Effector memory CD8-positive, alpha-beta T cell (primary cell): ENCODE measurements around the gene VARS2.
"Not testable (repeated sequence)": the region's sequence is repeated elsewhere in the genome, so short reads cannot be mapped to it uniquely, and the experiment has no call there.

ENCODE experiments used
- ATAC-seq: fragments of 150-1000 bp; cut with Tn5 transposase; replicated peaks from 2 replicates; pipeline ENCODE4 v1.10.0; 2021; ENCODE audit warnings: mild to moderate bottlenecking, moderate library complexity
- DNase-seq, 3 experiments: peaks; one replicate each; pipeline ENCODE4 v3.0.0; 2021
- H3K27ac Mint-ChIP-seq, 2 donors: one replicate each; pipeline ENCODE4 v1.8.0; 2022; ENCODE audit warnings: mild to moderate bottlenecking in 2 of 2, mixed read lengths in 2 of 2, moderate library complexity in 2 of 2
- H3K27me3 Mint-ChIP-seq, 2 donors: one replicate each; pipeline ENCODE4 v1.8.0; 2022; ENCODE audit warnings: mixed read lengths in 2 of 2
- H3K36me3 Mint-ChIP-seq: one replicate; pipeline ENCODE4 v1.8.0; 2022; ENCODE audit warnings: mild to moderate bottlenecking, moderate library complexity, mixed read lengths; ENCODE audit not compliant: insufficient read depth
- H3K4me1 Mint-ChIP-seq, 2 donors: one replicate each; pipeline ENCODE4 v1.8.0; 2022; ENCODE audit warnings: low read depth in 2 of 2, mixed read lengths in 2 of 2
- H3K4me3 Mint-ChIP-seq, 2 donors: one replicate each; pipeline ENCODE4 v1.8.0; 2022; ENCODE audit warnings: mild to moderate bottlenecking in 2 of 2, mixed read lengths in 2 of 2, moderate library complexity in 2 of 2
- H3K9me3 Mint-ChIP-seq, 2 donors: one replicate each; pipeline ENCODE4 v1.8.0; 2022; ENCODE audit warnings: mixed read lengths in 2 of 2

The VARS2 gene

DNA sequence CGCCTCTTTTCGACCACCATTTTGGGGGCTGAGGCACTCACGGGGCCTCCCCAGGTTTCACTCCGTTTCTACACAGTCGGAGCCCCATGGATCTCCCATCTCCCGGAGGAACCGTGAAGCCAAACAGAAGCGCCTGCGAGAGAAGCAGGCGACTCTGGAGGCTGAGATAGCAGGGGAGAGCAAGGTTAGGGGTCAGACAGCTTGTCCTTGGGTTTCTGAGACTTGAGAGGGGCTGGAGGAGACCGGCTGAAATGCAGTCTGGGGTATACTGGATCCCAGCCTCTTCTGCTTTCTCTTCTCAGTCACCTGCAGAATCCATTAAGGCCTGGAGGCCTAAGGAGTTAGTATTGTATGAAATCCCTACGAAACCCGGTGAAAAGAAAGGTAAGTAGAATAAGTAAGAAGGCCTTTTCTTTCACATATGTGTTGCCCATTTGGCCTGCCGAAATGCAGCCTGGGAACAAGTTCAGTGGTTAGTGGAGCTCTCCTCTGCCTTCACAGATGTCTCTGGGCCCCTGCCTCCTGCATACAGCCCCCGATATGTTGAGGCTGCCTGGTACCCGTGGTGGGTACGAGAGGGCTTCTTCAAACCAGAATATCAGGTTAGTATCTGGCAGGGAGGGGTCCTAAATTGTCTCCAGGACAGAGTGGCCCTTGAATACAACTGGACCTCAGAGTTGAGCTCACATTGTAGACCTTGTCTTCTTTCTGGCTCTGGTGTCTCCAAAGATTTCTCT, 984 bp downstream of the VARS2 start:
- H3K27me3 Mint-ChIP-seq, result no peaks in the 10 kb centered on the region
- H3K9me3 Mint-ChIP-seq, result no peaks in the 10 kb centered on the region
- peak overlapping the region; percentile 70 to 83 for H3K27ac Mint-ChIP-seq
- no peak for DNase-seq
- H3K4me3 Mint-ChIP-seq, result peak overlapping the region; percentile 77 to 84
- H3K36me3 Mint-ChIP-seq, result peaks cover 19% of the 10 kb centered on the region
- H3K4me1 Mint-ChIP-seq, result peaks cover 16 to 22% of the 10 kb centered on the region in 2 donors
- ATAC-seq, result no peak

GRCh38 chr6:30915591-30915946, 1.5 kb downstream of the VARS2 start:
- H3K36me3 Mint-ChIP-seq, result peaks cover 19% of the 10 kb centered on the region

DNA sequence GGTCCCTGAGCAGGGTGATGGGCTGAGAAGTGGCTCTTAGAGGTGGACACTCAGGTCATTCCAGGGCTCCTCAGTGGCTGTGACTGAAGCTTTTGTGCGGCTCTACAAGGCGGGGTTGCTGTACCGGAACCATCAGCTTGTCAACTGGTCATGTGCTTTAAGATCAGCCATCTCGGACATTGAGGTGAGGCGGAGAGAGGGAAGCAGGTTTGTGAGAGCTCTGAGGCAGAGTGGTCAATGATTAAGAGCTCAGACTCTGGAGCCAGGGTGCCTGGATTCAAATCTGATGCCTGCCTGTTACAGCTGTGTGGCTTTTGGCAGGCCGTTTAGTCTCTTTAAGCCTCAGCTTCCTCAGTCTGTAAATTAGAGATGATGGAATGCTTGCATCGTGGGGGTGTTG, 3.0 kb downstream of the VARS2 start:
- Mint-ChIP-seq H3K27ac (peak overlapping the region in 1 of 2 donors; percentile 3), H3K36me3 (peaks cover 16% of the 10 kb centered on the region), H3K27me3 (no peaks in the 10 kb centered on the region)

More at GRCh38 chr6:30915591-30915946, 1.5 kb downstream of the VARS2 start:
- peak in 1 of 3 experiments; percentile 18 for DNase-seq
- Mint-ChIP-seq H3K27me3 (no peaks in the 10 kb centered on the region), H3K9me3 (no peaks in the 10 kb centered on the region), H3K4me3 (peak overlapping the region; percentile 77 to 84), H3K4me1 (peaks cover 16 to 22% of the 10 kb centered on the region in 2 donors), H3K27ac (peak overlapping the region in 1 of 2 donors; percentile 36)
- ATAC-seq, result no peak

DNA sequence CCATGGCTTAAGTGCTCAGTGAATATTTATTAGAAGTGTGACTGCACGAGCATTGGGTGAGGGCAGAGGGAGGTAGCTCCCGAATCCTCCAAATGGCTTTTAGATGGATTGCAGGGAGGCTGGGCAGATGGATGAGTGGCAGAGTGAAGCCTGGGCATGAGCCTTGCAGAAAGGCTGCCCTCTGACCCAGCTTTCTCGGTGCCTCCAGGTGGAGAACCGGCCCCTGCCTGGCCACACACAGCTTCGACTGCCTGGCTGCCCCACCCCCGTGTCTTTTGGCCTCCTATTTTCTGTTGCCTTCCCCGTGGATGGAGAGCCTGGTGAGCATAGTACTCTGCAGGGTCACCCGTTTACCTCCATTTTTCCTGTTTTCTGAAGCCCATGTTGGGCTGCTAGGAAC, 3.4 kb downstream of the VARS2 start:
- peaks cover 13% of the 10 kb centered on the region for H3K36me3 Mint-ChIP-seq
- H3K4me3 Mint-ChIP-seq, result no peak overlapping the region
- peaks cover 16 to 20% of the 10 kb centered on the region in 2 donors for H3K4me1 Mint-ChIP-seq
- H3K27me3 Mint-ChIP-seq, result no peaks in the 10 kb centered on the region
- H3K9me3 Mint-ChIP-seq, result no peaks in the 10 kb centered on the region
- ATAC-seq, result no peak
- no peak for DNase-seq
- no peak overlapping the region for H3K27ac Mint-ChIP-seq

More for the DNA sequence above, 3.0 kb downstream of the VARS2 start:
- H3K4me1 Mint-ChIP-seq, result peaks cover 16 to 20% of the 10 kb centered on the region in 2 donors
- ATAC-seq, result no peak
- H3K9me3 Mint-ChIP-seq, result no peaks in the 10 kb centered on the region
- DNase-seq, result no peak
- H3K4me3 Mint-ChIP-seq, result no peak overlapping the region

DNA sequence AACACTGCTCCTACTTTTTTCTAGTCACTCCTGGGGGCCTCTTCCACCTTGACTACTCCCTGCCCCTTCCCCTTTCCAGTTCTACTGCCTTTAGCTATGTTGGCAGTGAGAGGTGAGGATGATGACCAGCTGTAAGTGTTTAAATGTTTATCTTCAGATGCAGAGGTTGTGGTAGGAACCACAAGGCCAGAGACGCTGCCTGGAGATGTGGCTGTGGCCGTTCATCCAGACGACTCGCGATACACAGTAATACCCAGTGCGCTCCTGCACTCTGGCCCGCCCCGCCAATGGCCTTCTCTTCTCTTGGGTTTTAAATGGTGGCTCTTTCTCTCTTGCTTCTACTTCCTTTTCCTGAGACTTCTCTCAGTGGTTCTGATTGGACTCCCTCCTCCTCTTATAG, 4.6 kb downstream of the VARS2 start:
- Mint-ChIP-seq H3K9me3 (no peaks in the 10 kb centered on the region), H3K27ac (no peak overlapping the region), H3K4me1 (peaks cover 13 to 16% of the 10 kb centered on the region in 2 donors), H3K27me3 (no peaks in the 10 kb centered on the region), H3K36me3 (peaks cover 22% of the 10 kb centered on the region), H3K4me3 (no peak overlapping the region)
- no peak for DNase-seq
- no peak for ATAC-seq

DNA sequence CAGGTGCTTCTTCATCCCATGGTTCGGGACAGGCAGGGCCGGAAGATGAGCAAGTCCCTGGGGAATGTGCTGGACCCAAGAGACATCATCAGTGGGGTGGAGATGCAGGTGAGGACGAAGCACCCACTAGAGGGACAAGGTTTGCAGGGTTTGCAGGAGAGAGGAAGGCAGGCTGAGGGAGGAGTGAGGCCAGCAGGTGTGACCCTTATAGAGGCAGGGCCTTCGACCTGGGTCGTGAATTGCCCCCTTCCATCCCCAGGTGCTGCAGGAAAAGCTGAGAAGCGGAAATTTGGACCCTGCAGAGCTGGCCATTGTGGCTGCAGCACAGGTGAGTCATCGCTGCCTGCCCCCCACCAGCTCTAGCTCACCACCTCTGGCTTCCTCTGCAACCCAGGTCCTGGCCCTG, 8.4 kb downstream of the VARS2 start:
- DNase-seq (no peak), ATAC-seq (no peak)
- Mint-ChIP-seq H3K9me3 (no peaks in the 10 kb centered on the region), H3K27ac (peak overlapping the region in 1 of 2 donors; percentile 10), H3K36me3 (peaks cover 38% of the 10 kb centered on the region), H3K4me1 (no peaks in the 10 kb centered on the region), H3K27me3 (no peaks in the 10 kb centered on the region), H3K4me3 (no peak overlapping the region)

- not testable (repeated sequence) for H3K9me3 Mint-ChIP-seq, H3K4me1 Mint-ChIP-seq, H3K27me3 Mint-ChIP-seq, ATAC-seq, H3K4me3 Mint-ChIP-seq, H3K27ac Mint-ChIP-seq, DNase-seq
- H3K36me3 Mint-ChIP-seq, result peaks cover 29% of the 10 kb centered on the region
These were observed 10.1 kb downstream of the VARS2 start for GRCh38 chr6:30924040-30924627.

DNA sequence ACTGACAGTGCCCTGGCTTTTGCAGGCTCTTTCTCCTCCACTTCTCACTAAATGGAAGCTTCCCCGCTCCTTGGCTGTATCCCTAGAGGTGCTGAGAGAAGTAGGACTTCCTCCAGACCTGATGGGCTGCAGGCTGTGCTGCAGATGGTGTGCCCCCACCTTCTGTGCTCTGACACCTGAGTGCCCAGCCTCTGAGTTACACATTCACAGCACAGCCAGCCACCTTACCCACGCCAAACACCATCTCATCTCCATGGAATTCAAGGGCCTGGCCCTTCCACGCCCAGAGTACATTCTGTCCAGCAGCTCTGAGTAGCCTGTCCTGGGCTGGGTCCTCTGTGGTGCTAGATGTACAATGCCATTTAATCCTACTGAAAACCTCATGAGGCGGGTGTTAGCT, 12.6 kb downstream of the VARS2 start:
- H3K27me3 Mint-ChIP-seq, result no peaks in the 10 kb centered on the region
- ATAC-seq, result no peak
- peaks cover 26% of the 10 kb centered on the region for H3K36me3 Mint-ChIP-seq
- no peaks in the 10 kb centered on the region for H3K4me1 Mint-ChIP-seq
- no peak overlapping the region for H3K4me3 Mint-ChIP-seq
- H3K9me3 Mint-ChIP-seq, result peaks cover 3 to 7% of the 10 kb centered on the region in 2 donors
- H3K27ac Mint-ChIP-seq, result no peak overlapping the region
- DNase-seq, result no peak

DNA sequence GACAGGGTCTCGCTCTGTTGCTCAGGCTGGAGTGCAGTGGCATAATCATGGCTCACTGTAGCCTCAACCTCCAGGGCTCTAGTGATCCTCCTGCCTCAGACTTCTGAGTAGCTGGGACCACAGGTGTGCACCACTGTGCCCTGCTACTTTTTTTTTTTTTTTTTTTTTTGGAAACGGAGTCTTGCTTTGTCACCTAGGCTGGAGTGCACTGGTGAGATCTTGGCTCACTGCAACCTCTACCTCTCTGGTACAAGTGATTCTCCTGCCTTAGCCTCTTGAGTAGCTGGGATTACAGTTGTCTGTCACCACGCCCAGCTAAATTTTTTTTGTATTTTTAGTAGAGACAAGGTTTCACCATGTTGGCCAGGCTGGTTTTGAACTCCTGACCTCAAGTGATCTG, 13.0 kb downstream of the VARS2 start:
- not testable (repeated sequence) for H3K27me3 Mint-ChIP-seq, H3K9me3 Mint-ChIP-seq, ATAC-seq, H3K4me1 Mint-ChIP-seq, H3K27ac Mint-ChIP-seq, H3K4me3 Mint-ChIP-seq, DNase-seq
- peaks cover 26% of the 10 kb centered on the region for H3K36me3 Mint-ChIP-seq

GRCh38 chr6:30928677-30929076, 14.6 kb downstream of the VARS2 start:
- H3K36me3 Mint-ChIP-seq, result peaks cover 17% of the 10 kb centered on the region
- no peak for ATAC-seq
- no peak for DNase-seq
- H3K9me3 Mint-ChIP-seq, result peaks cover 3 to 7% of the 10 kb centered on the region in 2 donors
- H3K4me1 Mint-ChIP-seq, result no peaks in the 10 kb centered on the region
- H3K27me3 Mint-ChIP-seq, result peaks cover 0 to 6% of the 10 kb centered on the region in 2 donors
- no peak overlapping the region for H3K27ac Mint-ChIP-seq
- no peak overlapping the region for H3K4me3 Mint-ChIP-seq

GRCh38 chr6:30930506-30930905, 16.5 kb downstream of the VARS2 start:
- DNase-seq, result no peak
- no peak overlapping the region for H3K27ac Mint-ChIP-seq
- H3K4me1 Mint-ChIP-seq, result no peaks in the 10 kb centered on the region
- no peak overlapping the region for H3K4me3 Mint-ChIP-seq
- peaks cover 3 to 7% of the 10 kb centered on the region in 2 donors for H3K9me3 Mint-ChIP-seq
- peaks cover 0 to 16% of the 10 kb centered on the region in 2 donors for H3K27me3 Mint-ChIP-seq
- no peak for ATAC-seq
- peaks cover 12% of the 10 kb centered on the region for H3K36me3 Mint-ChIP-seq

- ATAC-seq (no peak), DNase-seq (no peak)
- Mint-ChIP-seq H3K4me3 (no peak overlapping the region), H3K9me3 (peaks cover 3 to 7% of the 10 kb centered on the region in 2 donors), H3K27ac (no peak overlapping the region), H3K27me3 (peaks cover 5 to 23% of the 10 kb centered on the region in 2 donors), H3K4me1 (no peaks in the 10 kb centered on the region), H3K36me3 (peaks cover 7% of the 10 kb centered on the region)
These were observed 17.2 kb downstream of the VARS2 start for GRCh38 chr6:30931272-30931671.

- Mint-ChIP-seq H3K4me1 (no peaks in the 10 kb centered on the region), H3K9me3 (peaks cover 3 to 7% of the 10 kb centered on the region in 2 donors), H3K4me3 (no peak within 1 kb of the TSS), H3K27ac (peak within 1 kb of the TSS in 1 of 2 donors; percentile 47), H3K27me3 (peaks cover 12 to 32% of the 10 kb centered on the region in 2 donors), H3K36me3 (no peaks in the 10 kb centered on the region)
- ATAC-seq, result no peak
- no peak for DNase-seq
These were observed 18.1 kb downstream of the VARS2 start, which contains the start of gene SFTA2 for GRCh38 chr6:30931969-30932645. TSS of gene SFTA2 (minus strand) at chr6:30932170. CDS start at chr6:30932096, 74 bp downstream.
